Natural killer cell treated with Interleukin-12 subunit alpha and Interleukin-12 subunit beta and Interleukin-15 and Interleukin-18, amount 100 ng/mL, for 72 hours (primary cell): ENCODE measurements around the gene ARHGAP8. TPM values are rescaled to one million over a fixed set of nuclear protein-coding genes. Genes with fewer than 3 reads are reported as not detected.

Experiments used
- ATAC-seq, 2 donors: fragments of 150-1000 bp; cut with Tn5 transposase in 1 of 2; sonication (Bioruptor Pico), chemical (Tn5 transposase) in 1 of 2; 2 replicates each; pipeline ENCODE4 v1.10.0; 2021
- DNase-seq: peaks from one replicate; pipeline ENCODE4 v3.0.0; 2022; ENCODE audit warnings: low spot score
- H3K27ac Mint-ChIP-seq, 2 donors: 1 replicate in 1 of 2; 2 replicates in 1 of 2; pipeline ENCODE4 v1.8.0; 2022; ENCODE audit warnings: mixed read lengths in 2 of 2, mild to moderate bottlenecking in 1 of 2, moderate library complexity in 1 of 2
- H3K27me3 Mint-ChIP-seq, 2 donors: 1 replicate in 1 of 2; 2 replicates in 1 of 2; pipeline ENCODE4 v1.8.0; 2022; ENCODE audit warnings: mixed read lengths in 2 of 2
- H3K36me3 Mint-ChIP-seq: one replicate; pipeline ENCODE4 v1.8.0; 2022; ENCODE audit warnings: mixed read lengths
- H3K4me1 Mint-ChIP-seq, 2 donors: 1 replicate in 1 of 2; 2 replicates in 1 of 2; pipeline ENCODE4 v1.8.0; 2022; ENCODE audit warnings: low read depth in 2 of 2, mixed read lengths in 2 of 2, mild to moderate bottlenecking in 1 of 2
- H3K4me3 Mint-ChIP-seq: one replicate; pipeline ENCODE4 v1.8.0; 2022; ENCODE audit warnings: mixed read lengths
- H3K9me3 Mint-ChIP-seq: 2 replicates; pipeline ENCODE4 v1.8.0; 2022; ENCODE audit warnings: mixed read lengths
- total RNA-seq, 2 donors: library from RNA; stranded (reverse); gene quantifications; one replicate each; pipeline ENCODE4 v1.2.3, GENCODE V29; 2022

ARHGAP8 gene
- total RNA-seq, 2 donors from 2014 or later, result 0.64 to 2.3 TPM

DNA sequence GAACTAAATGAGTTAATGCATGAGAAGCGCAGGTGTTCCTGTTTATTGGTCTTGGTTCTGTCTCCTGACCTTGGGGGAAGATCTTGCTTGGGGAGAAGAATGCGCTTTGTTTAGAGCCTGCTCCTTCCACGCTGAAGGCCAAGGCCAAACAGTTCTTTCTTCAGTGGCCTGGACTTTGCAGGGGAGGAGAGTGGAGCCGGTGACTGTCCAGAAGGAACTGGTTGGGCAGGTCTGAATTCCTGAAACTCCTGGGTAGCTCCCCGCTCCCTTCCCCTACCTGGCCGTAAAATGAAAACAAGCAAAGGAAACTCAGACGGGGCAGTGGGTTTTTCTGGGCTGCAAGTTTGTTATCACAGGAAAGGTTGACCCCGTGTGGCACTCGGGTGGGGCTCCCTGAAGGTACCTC is 3.6 kb downstream of the ARHGAP8 start:
- no peaks in the 10 kb centered on the region for H3K4me1 Mint-ChIP-seq
- H3K27ac Mint-ChIP-seq, result no peak overlapping the region
- H3K27me3 Mint-ChIP-seq, result peaks cover 7 to 9% of the 10 kb centered on the region in 2 donors
- H3K9me3 Mint-ChIP-seq, result no peaks in the 10 kb centered on the region
- ATAC-seq, result no peak
- no peak for DNase-seq
- no peaks in the 10 kb centered on the region for H3K36me3 Mint-ChIP-seq
- no peak overlapping the region for H3K4me3 Mint-ChIP-seq

DNA sequence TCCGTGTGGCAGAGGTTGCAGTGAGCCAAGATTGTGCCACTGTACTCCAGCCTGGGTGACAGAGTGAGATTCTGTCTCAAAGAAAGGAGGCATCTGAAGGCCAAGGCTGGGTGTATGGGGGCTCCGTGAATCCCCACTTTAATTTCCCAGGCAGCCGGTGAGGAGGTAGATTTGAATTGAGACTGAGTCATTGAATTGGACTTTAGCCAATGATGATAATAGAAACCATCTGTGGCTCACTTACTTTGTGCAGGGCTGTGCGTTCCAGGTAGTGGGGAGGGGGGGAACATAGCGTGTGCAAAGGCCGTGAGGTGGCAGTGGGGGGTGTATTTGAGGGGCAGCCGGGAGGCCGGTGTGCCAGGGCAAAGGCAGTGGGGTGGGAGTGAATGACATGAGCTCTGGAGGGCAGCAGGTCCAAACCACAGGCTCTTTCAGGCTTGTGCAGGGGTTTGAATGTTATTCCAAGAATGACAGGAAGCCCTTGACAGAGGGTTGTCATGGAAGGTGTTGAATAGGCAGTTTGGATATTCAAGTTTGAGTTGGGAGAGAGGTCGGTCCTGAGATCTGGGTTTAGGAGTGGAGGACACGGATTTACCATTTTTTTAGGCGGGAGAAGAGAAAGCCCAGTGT is 6.1 kb downstream of the ARHGAP8 start:
- Mint-ChIP-seq H3K27me3 (peaks cover 5 to 7% of the 10 kb centered on the region in 2 donors), H3K27ac (no peak overlapping the region), H3K4me1 (no peaks in the 10 kb centered on the region), H3K9me3 (no peaks in the 10 kb centered on the region), H3K36me3 (no peaks in the 10 kb centered on the region), H3K4me3 (no peak overlapping the region)
- ATAC-seq, result no peak
- DNase-seq, result no peak

DNA sequence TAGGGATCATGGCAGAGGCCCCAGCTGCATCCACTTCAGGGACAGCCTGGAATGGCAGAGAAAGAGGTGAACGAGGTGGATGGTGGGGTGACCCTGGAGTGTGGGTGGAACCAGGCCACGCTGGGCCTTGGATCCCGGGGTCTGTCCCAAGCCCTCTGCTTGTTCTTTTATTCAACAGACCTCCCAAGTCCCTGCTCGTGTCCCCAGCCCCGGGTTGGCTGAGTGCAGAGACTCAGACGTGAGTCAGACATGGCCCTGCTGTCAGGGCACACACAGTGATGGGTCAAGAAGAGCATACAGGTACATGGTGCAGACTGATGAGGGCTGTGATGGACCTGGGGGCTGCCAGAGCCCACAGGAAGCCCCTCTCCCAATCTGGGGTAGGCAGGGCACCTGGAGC is 6.6 kb downstream of the ARHGAP8 start:
- Mint-ChIP-seq H3K4me3 (no peak overlapping the region), H3K9me3 (no peaks in the 10 kb centered on the region), H3K27ac (no peak overlapping the region), H3K27me3 (peaks cover 2 to 5% of the 10 kb centered on the region in 2 donors), H3K4me1 (no peaks in the 10 kb centered on the region), H3K36me3 (no peaks in the 10 kb centered on the region)
- ATAC-seq (peak in 1 of 2 donors; percentile 32), DNase-seq (no peak)

DNA sequence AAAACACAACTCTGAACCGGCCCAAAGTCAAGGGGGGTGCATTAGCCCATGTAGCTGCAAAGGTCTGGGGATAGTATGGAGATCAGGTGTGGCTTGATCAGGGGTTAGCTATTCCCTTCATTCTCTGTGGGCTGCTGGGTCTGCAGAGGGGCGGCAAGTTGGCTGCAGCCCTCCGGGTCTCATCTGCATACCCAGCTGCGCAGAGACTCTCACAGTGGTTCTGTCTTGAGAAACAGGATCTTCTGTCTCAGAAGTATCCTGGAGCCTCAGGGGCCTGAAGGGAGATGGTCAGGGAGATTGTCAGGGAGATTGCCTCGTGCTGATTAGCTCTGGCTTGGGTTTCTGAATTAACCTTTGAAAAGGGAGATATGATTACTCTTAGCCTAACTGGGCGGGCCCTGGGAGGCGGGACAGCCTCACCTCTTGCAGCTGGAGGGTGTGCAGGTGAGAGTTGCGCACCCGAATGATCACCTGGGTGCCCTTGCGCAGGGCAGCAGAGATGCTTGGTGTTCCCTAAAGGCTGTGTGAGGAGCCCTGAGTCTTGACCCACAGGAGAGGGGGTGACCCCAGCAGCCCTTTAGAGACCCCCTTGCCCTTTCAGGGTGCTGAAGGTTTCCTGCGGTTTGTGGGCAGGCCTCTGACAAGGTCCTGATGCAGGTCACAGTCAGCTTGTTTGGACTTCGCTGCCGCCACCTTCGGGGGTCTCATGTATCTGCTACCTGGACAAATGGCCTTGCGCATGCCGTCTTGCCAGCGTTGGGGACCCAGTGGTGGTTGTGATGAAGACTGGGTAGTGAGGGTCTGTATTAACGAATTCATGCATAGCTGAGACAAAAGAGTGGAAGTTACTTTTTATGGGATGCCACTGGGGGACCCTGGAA is 7.3 kb downstream of the ARHGAP8 start:
- Mint-ChIP-seq H3K9me3 (no peaks in the 10 kb centered on the region), H3K36me3 (no peaks in the 10 kb centered on the region), H3K27me3 (no peaks in the 10 kb centered on the region), H3K4me1 (no peaks in the 10 kb centered on the region), H3K4me3 (no peak overlapping the region), H3K27ac (no peak overlapping the region)
- DNase-seq (no peak), ATAC-seq (no peak)

DNA sequence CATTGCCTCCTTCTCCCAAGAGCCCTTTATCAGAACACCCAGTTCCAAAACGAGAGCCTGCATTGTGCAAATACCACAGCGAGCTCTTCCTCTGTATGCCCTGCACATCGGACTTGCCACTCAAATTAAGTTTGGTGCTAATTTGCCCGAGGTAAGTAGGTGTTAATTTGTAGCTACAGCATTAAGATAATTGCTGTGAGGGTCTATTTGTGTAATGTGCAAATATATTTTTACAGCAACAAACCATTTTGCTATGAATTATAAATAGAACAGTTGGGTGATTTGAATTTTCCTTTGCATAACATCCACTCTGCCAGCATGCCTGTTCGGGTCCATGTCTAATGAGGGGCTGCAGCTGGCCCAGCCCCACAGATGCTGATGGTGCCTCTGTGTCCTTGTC is 8.1 kb downstream of the ARHGAP8 start:
- DNase-seq (no peak), ATAC-seq (no peak)
- Mint-ChIP-seq H3K4me1 (no peaks in the 10 kb centered on the region), H3K36me3 (no peaks in the 10 kb centered on the region), H3K9me3 (no peaks in the 10 kb centered on the region), H3K4me3 (no peak overlapping the region), H3K27me3 (no peaks in the 10 kb centered on the region), H3K27ac (no peak overlapping the region)

DNA sequence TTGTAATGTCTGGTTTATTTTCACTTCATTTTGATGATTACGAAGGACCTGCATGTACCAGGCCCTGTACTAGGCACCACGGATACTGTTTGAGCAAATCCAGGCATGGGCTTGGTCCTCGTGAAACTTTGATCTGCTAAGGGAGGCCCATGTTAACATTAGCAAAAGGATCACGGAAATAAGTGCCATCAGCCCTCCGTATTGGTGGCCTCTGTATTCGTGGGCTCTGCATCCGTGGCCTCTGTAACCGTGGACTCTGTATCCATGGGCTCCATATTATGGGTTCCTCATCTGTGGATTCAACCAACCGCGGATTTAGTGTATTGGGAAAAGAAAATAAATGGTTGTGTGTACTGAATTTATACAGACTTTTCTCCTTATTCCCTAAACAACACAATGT is 8.7 kb downstream of the ARHGAP8 start:
- no peaks in the 10 kb centered on the region for H3K27me3 Mint-ChIP-seq
- no peak for ATAC-seq
- no peak overlapping the region for H3K27ac Mint-ChIP-seq
- H3K9me3 Mint-ChIP-seq, result no peaks in the 10 kb centered on the region
- no peaks in the 10 kb centered on the region for H3K4me1 Mint-ChIP-seq
- H3K36me3 Mint-ChIP-seq, result no peaks in the 10 kb centered on the region
- H3K4me3 Mint-ChIP-seq, result no peak overlapping the region
- no peak for DNase-seq

DNA sequence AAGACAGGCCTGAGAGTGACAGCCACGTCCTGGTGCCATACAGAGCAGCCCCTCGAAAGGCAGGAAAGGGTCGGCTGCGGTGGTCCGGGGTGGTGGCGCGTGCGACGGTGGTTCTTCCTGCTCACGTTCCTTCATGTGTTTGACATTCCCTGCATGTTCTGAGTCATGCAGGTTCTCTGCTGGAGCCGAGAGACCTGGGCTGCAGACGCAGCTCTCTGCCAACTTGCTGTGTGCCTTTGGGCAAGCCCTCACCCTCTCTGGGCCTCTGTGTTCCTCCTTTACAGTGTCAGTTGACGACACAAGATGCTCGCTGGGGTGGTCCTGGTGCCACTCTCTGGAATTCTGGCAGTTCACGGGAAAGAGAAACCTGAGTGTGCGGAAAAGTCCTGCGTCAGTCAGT is 12.0 kb downstream of the ARHGAP8 start:
- H3K36me3 Mint-ChIP-seq, result no peaks in the 10 kb centered on the region
- H3K9me3 Mint-ChIP-seq, result no peaks in the 10 kb centered on the region
- H3K4me3 Mint-ChIP-seq, result no peak overlapping the region
- no peaks in the 10 kb centered on the region for H3K4me1 Mint-ChIP-seq
- DNase-seq, result peak; percentile 42
- H3K27ac Mint-ChIP-seq, result no peak overlapping the region
- ATAC-seq, result no peak
- no peaks in the 10 kb centered on the region for H3K27me3 Mint-ChIP-seq

DNA sequence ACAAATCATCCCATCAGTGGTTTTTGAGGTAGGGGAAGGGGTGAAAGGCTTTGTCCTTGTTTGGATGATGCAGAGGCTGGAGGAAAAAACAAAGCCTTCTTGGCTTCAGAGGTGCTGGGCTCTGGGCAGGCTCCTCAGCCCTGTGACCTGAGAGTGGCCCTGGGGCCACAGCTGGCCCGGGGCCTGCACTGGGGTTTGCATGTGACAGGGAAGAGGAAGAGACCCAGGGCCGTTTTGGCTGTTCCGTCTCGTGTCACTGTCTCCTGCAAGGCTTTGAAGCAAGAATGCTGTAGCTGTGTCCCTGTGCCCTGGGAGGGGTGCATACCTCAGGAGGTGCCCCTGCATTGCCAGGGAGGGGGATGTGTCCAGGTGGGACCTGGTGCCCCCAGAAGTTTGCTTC is 12.6 kb downstream of the ARHGAP8 start:
- H3K4me3 Mint-ChIP-seq, result no peak overlapping the region
- DNase-seq (no peak), ATAC-seq (no peak)
- no peaks in the 10 kb centered on the region for H3K27me3 Mint-ChIP-seq
- H3K36me3 Mint-ChIP-seq, result no peaks in the 10 kb centered on the region
- H3K4me1 Mint-ChIP-seq, result no peaks in the 10 kb centered on the region
- no peaks in the 10 kb centered on the region for H3K9me3 Mint-ChIP-seq
- H3K27ac Mint-ChIP-seq, result no peak overlapping the region

DNA sequence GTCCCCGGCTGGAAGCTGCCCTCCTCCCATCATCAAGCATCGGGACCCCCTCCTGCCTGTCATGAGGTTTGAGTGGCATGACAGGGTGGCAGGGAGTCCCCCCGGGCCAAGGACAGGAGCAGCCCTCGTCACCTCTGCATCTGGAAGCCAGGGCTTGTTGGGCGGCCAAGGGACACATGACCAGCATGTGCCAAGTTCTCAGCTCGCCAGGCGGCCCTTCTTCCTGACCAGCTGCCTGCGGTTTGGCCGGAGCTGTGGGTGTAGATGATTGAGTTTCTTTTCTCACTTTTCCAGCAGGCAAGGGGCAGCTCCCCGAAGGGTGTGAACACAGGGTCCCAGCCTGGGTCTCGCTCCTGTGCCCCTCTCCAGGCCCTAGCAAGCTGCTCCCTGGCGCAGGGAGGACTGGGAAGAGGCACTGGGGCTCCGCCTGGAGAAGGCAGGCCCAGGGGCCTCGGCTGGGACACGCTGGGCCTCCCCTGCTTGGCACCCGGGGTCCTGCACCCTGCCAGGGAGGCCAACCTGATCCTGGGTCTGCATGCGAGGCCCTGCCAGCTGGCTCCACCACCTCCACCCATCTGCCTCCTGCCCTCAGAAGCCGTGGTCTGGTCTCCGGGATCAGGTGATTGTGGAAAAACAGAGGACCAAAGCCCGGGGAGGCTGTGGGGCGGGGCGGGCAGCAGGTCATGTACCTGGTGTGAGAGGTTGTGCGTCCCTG is 13.4 kb downstream of the ARHGAP8 start:
- H3K36me3 Mint-ChIP-seq, result no peaks in the 10 kb centered on the region
- no peak for ATAC-seq
- no peak for DNase-seq
- H3K27me3 Mint-ChIP-seq, result no peaks in the 10 kb centered on the region
- H3K4me3 Mint-ChIP-seq, result no peak overlapping the region
- no peaks in the 10 kb centered on the region for H3K9me3 Mint-ChIP-seq
- no peaks in the 10 kb centered on the region for H3K4me1 Mint-ChIP-seq
- no peak overlapping the region for H3K27ac Mint-ChIP-seq

DNA sequence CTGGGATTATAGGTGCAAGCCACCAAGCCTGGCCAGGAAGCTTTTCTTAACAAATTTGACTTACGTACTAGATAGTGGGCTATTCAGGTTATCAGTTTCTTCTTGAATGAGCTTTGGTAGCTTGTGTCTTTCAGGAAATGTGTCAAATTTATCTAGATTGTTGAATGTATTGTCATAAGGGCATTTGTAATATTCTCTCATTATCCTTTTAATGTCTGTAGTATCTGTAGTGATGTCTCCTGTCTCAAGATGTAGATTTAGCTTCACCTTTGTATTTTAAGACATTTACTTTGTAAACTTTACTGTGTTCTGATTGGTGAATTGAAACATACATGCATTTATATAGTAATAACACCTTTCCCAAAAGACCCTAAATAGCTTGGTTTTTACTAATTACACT is 20.7 kb downstream of the ARHGAP8 start:
- Mint-ChIP-seq H3K4me3 (no peak overlapping the region), H3K36me3 (peaks cover 7% of the 10 kb centered on the region), H3K4me1 (no peaks in the 10 kb centered on the region), H3K27me3 (no peaks in the 10 kb centered on the region), H3K9me3 (no peaks in the 10 kb centered on the region), H3K27ac (no peak overlapping the region)
- DNase-seq (no peak), ATAC-seq (no peak)

DNA sequence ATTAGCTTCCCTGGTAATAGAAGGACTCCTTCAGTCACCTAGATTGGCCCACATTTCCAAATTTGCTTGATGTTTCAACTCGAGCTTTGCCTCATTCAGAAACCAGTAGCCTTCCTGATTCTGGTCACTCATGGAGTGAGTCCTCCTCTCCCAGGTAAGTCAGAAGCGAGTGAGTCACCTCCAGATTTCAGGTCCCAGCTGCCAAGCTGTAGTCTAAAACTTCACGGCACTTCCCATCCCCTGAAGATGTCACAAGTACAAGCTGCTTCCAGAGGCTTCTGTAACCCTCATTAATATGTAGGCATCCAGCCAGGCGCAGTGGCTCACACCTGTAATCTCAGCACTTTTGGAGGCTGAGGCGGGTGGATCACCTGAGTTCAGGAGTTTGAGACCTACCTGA is 23.5 kb downstream of the ARHGAP8 start:
- Mint-ChIP-seq H3K27ac (no peak overlapping the region), H3K27me3 (no peaks in the 10 kb centered on the region), H3K9me3 (no peaks in the 10 kb centered on the region), H3K4me3 (no peak overlapping the region), H3K4me1 (no peaks in the 10 kb centered on the region), H3K36me3 (peaks cover 7% of the 10 kb centered on the region)
- DNase-seq, result no peak
- ATAC-seq, result no peak

DNA sequence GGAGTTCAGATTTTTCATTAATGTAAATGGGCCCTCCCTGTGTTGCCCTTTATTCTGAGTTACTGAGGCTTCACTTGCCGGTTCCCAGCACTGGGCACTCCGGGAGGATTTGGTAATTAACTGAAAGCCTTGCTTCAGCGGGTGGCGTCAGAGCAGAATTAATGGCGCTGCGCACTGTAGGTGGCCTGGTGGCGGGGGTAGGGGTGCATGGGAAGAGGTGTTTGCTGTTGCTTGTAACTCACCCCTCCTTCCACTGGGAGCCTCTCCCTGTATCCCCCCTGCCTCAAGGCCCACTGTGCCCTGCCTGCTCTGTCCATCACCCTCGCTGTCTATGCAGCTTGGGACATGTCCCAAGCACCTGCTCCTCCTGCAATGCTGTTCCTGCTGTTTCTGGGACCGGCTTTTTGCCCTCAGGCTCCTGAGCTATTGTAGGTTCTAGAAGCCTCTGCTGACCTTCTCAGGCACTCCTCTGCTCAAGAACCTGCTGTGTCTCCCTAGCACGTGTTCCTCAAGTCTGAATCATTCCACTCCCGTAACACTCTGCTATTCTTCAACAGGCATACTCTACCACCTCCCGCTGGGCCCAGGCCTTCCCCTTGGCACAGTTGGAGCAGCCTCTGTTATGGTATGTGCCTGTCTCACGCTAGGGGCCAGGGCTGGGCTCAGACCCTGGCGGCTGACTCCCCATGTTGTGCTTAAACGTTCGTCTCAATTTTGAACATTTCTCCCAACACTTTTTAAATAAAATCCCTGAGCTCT is 24.4 kb downstream of the ARHGAP8 start:
- H3K27ac Mint-ChIP-seq, result no peak overlapping the region
- no peaks in the 10 kb centered on the region for H3K27me3 Mint-ChIP-seq
- ATAC-seq, result no peak
- no peaks in the 10 kb centered on the region for H3K4me1 Mint-ChIP-seq
- peaks cover 7% of the 10 kb centered on the region for H3K36me3 Mint-ChIP-seq
- no peak for DNase-seq
- H3K9me3 Mint-ChIP-seq, result no peaks in the 10 kb centered on the region
- H3K4me3 Mint-ChIP-seq, result no peak overlapping the region

DNA sequence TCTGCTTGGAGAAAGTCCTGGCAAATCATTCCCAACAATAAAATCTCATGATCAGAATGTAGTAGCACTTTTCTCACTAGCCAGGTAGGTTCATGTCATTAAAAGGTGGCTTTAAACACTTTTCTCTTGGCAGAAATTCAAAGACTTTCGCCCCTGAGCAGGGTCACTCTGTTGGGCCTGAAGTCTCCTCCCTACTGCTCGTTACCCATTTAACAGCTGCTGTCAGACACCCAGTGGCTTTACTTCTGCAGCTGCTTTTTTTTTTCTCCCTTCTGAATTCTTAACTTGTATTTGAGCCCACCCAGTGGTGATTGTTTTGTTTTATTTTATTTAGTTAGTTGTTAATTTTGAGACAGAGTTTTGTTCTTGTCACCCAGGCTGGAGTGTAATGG is 25.0 kb downstream of the ARHGAP8 start:
- Mint-ChIP-seq H3K27ac (no peak overlapping the region), H3K4me3 (no peak overlapping the region), H3K9me3 (no peaks in the 10 kb centered on the region), H3K36me3 (peaks cover 7% of the 10 kb centered on the region), H3K27me3 (no peaks in the 10 kb centered on the region), H3K4me1 (no peaks in the 10 kb centered on the region)
- DNase-seq, result no peak
- no peak for ATAC-seq
